ENCODE measurements around the gene PRDM16. TPM values are rescaled to one million over a fixed set of nuclear protein-coding genes. Genes with fewer than 3 reads are reported as not detected.

The PRDM16 gene
- total RNA-seq, 1 donor from 2014 or later, result 0.79 TPM

GRCh38 chr1:3417934-3418333 is 348.9 kb downstream of the PRDM16 start:
- DNase-seq (ENCODE audit: low read depth), result no peak
- FAIRE-seq, result no peak

GRCh38 chr1:3418600-3418999 is 349.6 kb downstream of the PRDM16 start:
- no peaks in the 10 kb centered on the region for H3K27me3 ChIP-seq (ENCODE audit: control insufficient read depth, insufficient read depth, low read length)

More at GRCh38 chr1:3417934-3418333, 348.9 kb downstream of the PRDM16 start:
- no peak overlapping the region for H3K4me3 ChIP-seq (ENCODE audit: low read depth, low read length)
- H3K36me3 ChIP-seq (ENCODE audit: control insufficient read depth, insufficient read depth, low read length), result no peaks in the 10 kb centered on the region
- TF ChIP-seq, protein P1, sequence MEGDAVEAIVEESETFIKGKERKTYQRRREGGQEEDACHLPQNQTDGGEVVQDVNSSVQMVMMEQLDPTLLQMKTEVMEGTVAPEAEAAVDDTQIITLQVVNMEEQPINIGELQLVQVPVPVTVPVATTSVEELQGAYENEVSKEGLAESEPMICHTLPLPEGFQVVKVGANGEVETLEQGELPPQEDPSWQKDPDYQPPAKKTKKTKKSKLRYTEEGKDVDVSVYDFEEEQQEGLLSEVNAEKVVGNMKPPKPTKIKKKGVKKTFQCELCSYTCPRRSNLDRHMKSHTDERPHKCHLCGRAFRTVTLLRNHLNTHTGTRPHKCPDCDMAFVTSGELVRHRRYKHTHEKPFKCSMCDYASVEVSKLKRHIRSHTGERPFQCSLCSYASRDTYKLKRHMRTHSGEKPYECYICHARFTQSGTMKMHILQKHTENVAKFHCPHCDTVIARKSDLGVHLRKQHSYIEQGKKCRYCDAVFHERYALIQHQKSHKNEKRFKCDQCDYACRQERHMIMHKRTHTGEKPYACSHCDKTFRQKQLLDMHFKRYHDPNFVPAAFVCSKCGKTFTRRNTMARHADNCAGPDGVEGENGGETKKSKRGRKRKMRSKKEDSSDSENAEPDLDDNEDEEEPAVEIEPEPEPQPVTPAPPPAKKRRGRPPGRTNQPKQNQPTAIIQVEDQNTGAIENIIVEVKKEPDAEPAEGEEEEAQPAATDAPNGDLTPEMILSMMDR (IDR thresholded peaks at IDR 0.05; ENCODE audit: insufficient read depth, low read length, severe bottlenecking), result no peak
- no peaks in the 10 kb centered on the region for H3K27me3 ChIP-seq (ENCODE audit: control insufficient read depth, insufficient read depth, low read length)

GRCh38 chr1:3419415-3420204 is 350.6 kb downstream of the PRDM16 start:
- TF ChIP-seq, protein P1 (IDR thresholded peaks at IDR 0.05; ENCODE audit: insufficient read depth, low read length, severe bottlenecking), result no peak
- H3K4me3 ChIP-seq (ENCODE audit: low read depth, low read length), result no peak overlapping the region
- FAIRE-seq (no peak), DNase-seq (ENCODE audit: low read depth) (peak; percentile 17)
- H3K27me3 ChIP-seq (ENCODE audit: control insufficient read depth, insufficient read depth, low read length), result no peaks in the 10 kb centered on the region
- no peaks in the 10 kb centered on the region for H3K36me3 ChIP-seq (ENCODE audit: control insufficient read depth, insufficient read depth, low read length)

More at GRCh38 chr1:3418600-3418999, 349.6 kb downstream of the PRDM16 start:
- FAIRE-seq (no peak), DNase-seq (ENCODE audit: low read depth) (no peak)
- Histone ChIP-seq H3K36me3 (ENCODE audit: control insufficient read depth, insufficient read depth, low read length) (no peaks in the 10 kb centered on the region), H3K4me3 (ENCODE audit: low read depth, low read length) (no peak overlapping the region)
- TF ChIP-seq, protein P1 (IDR thresholded peaks at IDR 0.05; ENCODE audit: insufficient read depth, low read length, severe bottlenecking), result no peak

DNA sequence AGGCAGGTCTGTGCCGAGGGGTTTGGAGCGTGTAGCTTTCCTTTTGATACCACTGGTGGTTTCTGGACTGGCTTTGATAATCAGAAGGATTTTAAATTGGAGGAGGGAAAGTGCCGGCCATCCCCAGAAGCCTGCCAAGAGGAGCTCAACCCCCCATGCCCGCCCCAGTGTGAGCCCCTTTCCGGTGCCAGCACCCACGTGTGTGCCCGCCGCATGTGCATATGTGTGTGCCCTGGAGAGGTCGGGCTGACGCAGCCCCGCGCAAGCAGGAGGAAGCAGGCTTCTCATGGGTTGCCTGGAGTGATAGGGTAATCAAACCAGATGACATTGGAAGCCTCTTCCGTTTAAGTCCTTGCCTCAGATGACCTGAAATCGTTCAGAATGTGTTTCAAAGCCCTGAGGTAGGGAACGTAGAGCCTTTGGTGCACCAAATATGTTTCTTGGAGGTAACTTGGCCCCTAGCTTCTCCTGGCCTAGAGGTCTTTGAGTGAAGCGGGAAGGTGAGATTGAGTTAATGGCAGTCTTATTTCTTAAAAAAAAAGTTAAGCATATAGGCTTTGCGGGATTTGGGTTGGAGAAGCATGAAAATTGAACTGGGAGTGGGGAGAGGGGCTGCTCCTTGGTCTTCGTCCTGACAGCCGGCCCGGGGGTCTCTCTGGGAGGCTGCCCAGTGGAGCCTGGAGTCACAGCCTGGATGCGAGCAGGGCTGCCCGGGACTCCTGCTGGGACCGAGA is 351.4 kb downstream of the PRDM16 start:
- TF ChIP-seq, protein P1 (IDR thresholded peaks at IDR 0.05; ENCODE audit: insufficient read depth, low read length, severe bottlenecking), result no peak
- Histone ChIP-seq H3K27me3 (ENCODE audit: control insufficient read depth, insufficient read depth, low read length) (no peaks in the 10 kb centered on the region), H3K36me3 (ENCODE audit: control insufficient read depth, insufficient read depth, low read length) (no peaks in the 10 kb centered on the region), H3K4me3 (ENCODE audit: low read depth, low read length) (no peak overlapping the region)
- FAIRE-seq (no peak), DNase-seq (ENCODE audit: low read depth) (no peak)

DNA sequence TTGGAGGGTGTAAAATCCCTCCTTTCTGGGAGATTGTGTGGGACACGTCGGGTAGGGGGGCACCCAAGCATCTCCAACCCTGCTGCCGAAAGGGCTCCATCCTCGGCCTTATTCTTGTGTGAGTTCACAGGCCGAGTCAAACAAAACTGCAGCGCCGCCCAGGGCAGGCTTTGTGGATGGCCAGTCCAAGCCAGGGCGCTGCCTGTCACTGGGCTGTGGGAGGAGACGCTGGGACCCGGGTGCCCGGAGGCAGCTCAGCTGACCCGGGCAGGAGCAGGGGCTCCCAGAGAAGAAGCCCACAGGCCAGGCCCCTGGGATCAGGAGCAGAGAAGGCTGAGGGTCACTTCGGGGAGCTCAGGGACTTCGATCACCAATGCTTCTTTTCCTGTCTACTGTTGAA is 353.6 kb downstream of the PRDM16 start:
- H3K27me3 ChIP-seq (ENCODE audit: control insufficient read depth, insufficient read depth, low read length), result no peaks in the 10 kb centered on the region
- H3K36me3 ChIP-seq (ENCODE audit: control insufficient read depth, insufficient read depth, low read length), result no peaks in the 10 kb centered on the region
- FAIRE-seq, result no peak

More for the DNA sequence above, 353.6 kb downstream of the PRDM16 start:
- no peak for DNase-seq (ENCODE audit: low read depth)
- no peak overlapping the region for H3K4me3 ChIP-seq (ENCODE audit: low read depth, low read length)
- TF ChIP-seq, protein P1 (IDR thresholded peaks at IDR 0.05; ENCODE audit: insufficient read depth, low read length, severe bottlenecking), result no peak

All from bronchial epithelial cell (primary cell).